Stimulated activated CD4-positive, alpha-beta T cell treated with anti-CD3 and anti-CD28 coated beads, Interleukin-1b, Interleukin-23, amount 100 ng/mL, for 48 hours (primary cell): ENCODE results near the gene ID1.

Source experiments
- DNase-seq: peaks from one replicate; pipeline ENCODE4 v3.0.0-alpha.2; 2020

ID1 gene

GRCh38 chr20:31605031-31605901 lies at the start of gene ID1:
Gene ID1 (plus strand): TSS chr20:31605289. CDS start chr20:31605388, 99 bp downstream.
- DNase-seq: peak; percentile 84

- no peak for DNase-seq
Observed at GRCh38 chr20:31559704-31560093, 45.4 kb upstream of the ID1 start.

- peak; percentile 78 for DNase-seq
Observed at GRCh38 chr20:31560094-31560745, 44.9 kb upstream of the ID1 start.

GRCh38 chr20:31560746-31561598 lies 44.1 kb upstream of the ID1 start:
- no peak for DNase-seq

GRCh38 chr20:31562241-31562640 lies 42.8 kb upstream of the ID1 start:
- DNase-seq: no peak

GRCh38 chr20:31564284-31564683 lies 40.8 kb upstream of the ID1 start:
- no peak for DNase-seq

GRCh38 chr20:31565699-31566318 lies 39.3 kb upstream of the ID1 start:
- DNase-seq: no peak

GRCh38 chr20:31566319-31566657 lies 38.8 kb upstream of the ID1 start:
- no peak for DNase-seq

GRCh38 chr20:31566658-31567379 lies 38.3 kb upstream of the ID1 start:
- peak; percentile 46 for DNase-seq

GRCh38 chr20:31567380-31567720 lies 37.7 kb upstream of the ID1 start:
- no peak for DNase-seq

- DNase-seq: no peak
Observed at GRCh38 chr20:31568041-31568731, 36.9 kb upstream of the ID1 start.

GRCh38 chr20:31568773-31569162 lies 36.3 kb upstream of the ID1 start:
- DNase-seq: no peak

- peak; percentile 56 for DNase-seq
Observed at GRCh38 chr20:31569163-31570020, 35.7 kb upstream of the ID1 start.

- no peak for DNase-seq
Observed at GRCh38 chr20:31570021-31570463, 35.0 kb upstream of the ID1 start.

- no peak for DNase-seq
Observed at GRCh38 chr20:31570735-31571617, 34.1 kb upstream of the ID1 start.

- no peak for DNase-seq
Observed at GRCh38 chr20:31572042-31572700, 32.9 kb upstream of the ID1 start.

GRCh38 chr20:31572701-31573554 lies 32.2 kb upstream of the ID1 start:
- DNase-seq: peak; percentile 87
